Lung (tissue), 12 donors: ENCODE measurements around the gene METTL17. TPM values are rescaled to one million over a fixed set of nuclear protein-coding genes. Genes with fewer than 3 reads are reported as not detected.

Source experiments
- ATAC-seq: fragments of 200-7000 bp; cut with Tn5 transposase; one replicate; pipeline ENCODE4 v1.9.1; 2020; ENCODE audit warnings: moderate number of reproducible peaks; ENCODE audit not compliant: insufficient read depth, low FRiP score
- DNase-seq, 3 donors: peaks; one replicate each; pipeline ENCODE4 v3.0.0-alpha.2; 2013 to 2017
- H3K27ac ChIP-seq, 2 donors: one replicate each; pipeline ENCODE4 v1.5.1; 2013; ENCODE audit warnings: mild to moderate bottlenecking in 2 of 2, moderate library complexity in 2 of 2, control low read depth in 1 of 2, inconsistent platforms in 1 of 2, low read depth in 1 of 2, low read length in 1 of 2
- H3K27me3 ChIP-seq, 3 donors: one replicate each; pipeline ENCODE4 v1.5.1; 2013; ENCODE audit warnings: low read length in 2 of 3; ENCODE audit not compliant: control insufficient read depth in 3 of 3, insufficient read depth in 3 of 3
- H3K36me3 ChIP-seq, 4 donors: one replicate each; pipeline ENCODE4 v1.5.1; 2013; ENCODE audit warnings: low read length in 4 of 4, mild to moderate bottlenecking in 1 of 4, moderate library complexity in 1 of 4; ENCODE audit not compliant: control insufficient read depth in 4 of 4, insufficient read depth in 4 of 4
- H3K4me1 ChIP-seq, 5 donors: one replicate each; pipeline ENCODE4 v1.5.1; 2013; ENCODE audit warnings: low read length in 5 of 5, mild to moderate bottlenecking in 2 of 5, moderate library complexity in 1 of 5; ENCODE audit not compliant: control insufficient read depth in 5 of 5, insufficient read depth in 5 of 5
- H3K4me3 ChIP-seq: one replicate; pipeline ENCODE4 v1.5.1; 2013; ENCODE audit warnings: mild to moderate bottlenecking, control low read depth, moderate library complexity
- H3K9ac ChIP-seq, 2 donors: one replicate each; pipeline ENCODE4 v1.5.1; 2013; ENCODE audit warnings: low read length in 2 of 2, control low read depth in 1 of 2; ENCODE audit not compliant: insufficient read depth in 1 of 2
- H3K9me3 ChIP-seq, 4 donors: one replicate each; pipeline ENCODE4 v1.5.1; 2013; ENCODE audit warnings: low read length in 3 of 4, mild to moderate bottlenecking in 1 of 4, moderate library complexity in 1 of 4; ENCODE audit not compliant: control insufficient read depth in 4 of 4, insufficient read depth in 3 of 4
- WGBS, 2 donors: extraction: QIAGEN DNeasy Blood & Tissue Kit; methylation state at CpG; one replicate each; pipeline ENCODE4 v1.1.7; 2013; 5-methylcytosine and 5-hydroxymethylcytosine counted together
- polyA plus RNA-seq, 2 donors: library from polyadenylated mRNA; stranded (reverse); fragments of 200-250 nt; gene quantifications; one replicate each; pipeline ENCODE4 v1.2.1, GENCODE V29; 2013
- total RNA-seq, 2 donors: library from RNA; depleted of rRNA in 1 of 2; stranded (reverse); fragments of >200 nt in 1 of 2; gene quantifications; one replicate each; pipeline ENCODE4 v1.2.1, GENCODE V29; 2014 to 2021
- TF ChIP-seq, protein P1 (sequence below): IDR thresholded peaks from 2 replicates; pipeline ENCODE4 v1.5.1; 2012; ENCODE audit warnings: mild to moderate bottlenecking; ENCODE audit errors: control extremely low read depth, extremely low read depth
- donor health status: control.
- donor health status: control.
- donor health status: Bipolar disorder and iron deficiency.
- donor health status: healthy.
- donor health status: DM: yes; HTN: yes; CAD: no.

METTL17 gene
- total and polyA plus RNA-seq, 4 donors = 51.2 to 67.1 (median 56.7) TPM

DNA sequence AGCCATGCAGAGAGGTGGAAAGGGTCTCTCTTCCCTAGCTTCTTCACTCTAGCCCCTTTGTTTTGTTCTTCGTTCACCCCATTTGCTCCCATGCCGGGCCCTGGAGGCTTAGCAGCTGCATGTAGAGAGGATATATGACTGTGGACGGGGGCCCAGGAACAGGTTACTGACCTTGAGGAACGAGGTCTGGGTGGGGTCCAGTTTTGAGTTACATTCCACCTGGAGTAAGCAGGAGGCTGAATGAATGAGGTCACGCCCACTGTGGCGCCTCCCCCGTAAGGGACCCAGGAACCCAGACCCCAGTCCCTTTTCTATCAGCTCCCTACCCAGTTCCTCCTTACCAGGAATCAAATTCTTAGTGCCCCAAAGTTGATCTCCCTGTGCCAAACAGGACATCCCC, 28.5 kb downstream of the METTL17 start:
- H3K4me3 ChIP-seq = no peak overlapping the region
- 90 to 93% methylated on average over 7 of the region's 7 CpGs for WGBS, 2 donors
- ATAC-seq = no peak
- peaks cover 5 to 24% (median 16%) of the 10 kb centered on the region in 4 donors for H3K36me3 ChIP-seq
- H3K27ac ChIP-seq = peak overlapping the region in 1 of 2 donors; percentile 9
- no peaks in the 10 kb centered on the region for H3K9me3 ChIP-seq
- no peak for DNase-seq
- no peaks in the 10 kb centered on the region for H3K27me3 ChIP-seq
- TF ChIP-seq, protein P1, sequence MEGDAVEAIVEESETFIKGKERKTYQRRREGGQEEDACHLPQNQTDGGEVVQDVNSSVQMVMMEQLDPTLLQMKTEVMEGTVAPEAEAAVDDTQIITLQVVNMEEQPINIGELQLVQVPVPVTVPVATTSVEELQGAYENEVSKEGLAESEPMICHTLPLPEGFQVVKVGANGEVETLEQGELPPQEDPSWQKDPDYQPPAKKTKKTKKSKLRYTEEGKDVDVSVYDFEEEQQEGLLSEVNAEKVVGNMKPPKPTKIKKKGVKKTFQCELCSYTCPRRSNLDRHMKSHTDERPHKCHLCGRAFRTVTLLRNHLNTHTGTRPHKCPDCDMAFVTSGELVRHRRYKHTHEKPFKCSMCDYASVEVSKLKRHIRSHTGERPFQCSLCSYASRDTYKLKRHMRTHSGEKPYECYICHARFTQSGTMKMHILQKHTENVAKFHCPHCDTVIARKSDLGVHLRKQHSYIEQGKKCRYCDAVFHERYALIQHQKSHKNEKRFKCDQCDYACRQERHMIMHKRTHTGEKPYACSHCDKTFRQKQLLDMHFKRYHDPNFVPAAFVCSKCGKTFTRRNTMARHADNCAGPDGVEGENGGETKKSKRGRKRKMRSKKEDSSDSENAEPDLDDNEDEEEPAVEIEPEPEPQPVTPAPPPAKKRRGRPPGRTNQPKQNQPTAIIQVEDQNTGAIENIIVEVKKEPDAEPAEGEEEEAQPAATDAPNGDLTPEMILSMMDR = no peak
- peaks cover 0 to 7% (median 5%) of the 10 kb centered on the region in 5 donors for H3K4me1 ChIP-seq
- H3K9ac ChIP-seq = no peak overlapping the region

- H3K4me3 ChIP-seq = no peak overlapping the region
- H3K9ac ChIP-seq = no peak overlapping the region
- DNase-seq (no peak), ATAC-seq (no peak)
- WGBS, 2 donors = 93 to 98% methylated on average over 3 of the region's 3 CpGs
- TF ChIP-seq, protein P1 = no peak
- peaks cover 5 to 24% (median 16%) of the 10 kb centered on the region in 4 donors for H3K36me3 ChIP-seq
- peak overlapping the region in 1 of 2 donors; percentile 9 for H3K27ac ChIP-seq
- H3K9me3 ChIP-seq = no peaks in the 10 kb centered on the region
- no peaks in the 10 kb centered on the region for H3K27me3 ChIP-seq
- H3K4me1 ChIP-seq = peaks cover 0 to 10% (median 7%) of the 10 kb centered on the region in 5 donors
These were observed 29.0 kb downstream of the METTL17 start for GRCh38 chr14:21018781-21019180.

GRCh38 chr14:21019366-21019765, 29.6 kb downstream of the METTL17 start:
- TF ChIP-seq, protein P1 = no peak
- DNase-seq = no peak
- no peak overlapping the region for H3K4me3 ChIP-seq
- H3K9ac ChIP-seq = no peak overlapping the region
- no peaks in the 10 kb centered on the region for H3K27me3 ChIP-seq
- 23 to 60% methylated on average over 1 of the region's 1 CpG for WGBS, 2 donors
- peaks cover 0 to 15% (median 10%) of the 10 kb centered on the region in 5 donors for H3K4me1 ChIP-seq
- no peaks in the 10 kb centered on the region for H3K9me3 ChIP-seq
- H3K27ac ChIP-seq = no peak overlapping the region
- ATAC-seq = no peak
- peaks cover 5 to 24% (median 16%) of the 10 kb centered on the region in 4 donors for H3K36me3 ChIP-seq

GRCh38 chr14:21020977-21021545, 31.3 kb downstream of the METTL17 start:
- no peak overlapping the region for H3K9ac ChIP-seq
- TF ChIP-seq, protein P1 = no peak
- H3K4me3 ChIP-seq = no peak overlapping the region
- peaks cover 3 to 17% (median 12%) of the 10 kb centered on the region in 5 donors for H3K4me1 ChIP-seq
- no peak overlapping the region for H3K27ac ChIP-seq
- WGBS, 2 donors = 89% methylated on average over 5 of the region's 5 CpGs
- DNase-seq (no peak), ATAC-seq (no peak)
- peaks cover 5 to 24% (median 16%) of the 10 kb centered on the region in 4 donors for H3K36me3 ChIP-seq
- H3K27me3 ChIP-seq = no peaks in the 10 kb centered on the region
- no peaks in the 10 kb centered on the region for H3K9me3 ChIP-seq
